Measurements from ENCODE around the gene OR4S1. TPM values are rescaled to one million over a fixed set of nuclear protein-coding genes. Genes with fewer than 3 reads are reported as not detected.

Gene OR4S1
- total and polyA plus RNA-seq, 2 donors (not counting 3 experiments of a cell fraction or from before 2014, with no cell fraction given) = not detected

- no peak for DNase-seq (ENCODE audit: low read depth, low spot score)
- BruUV-seq (replicated peaks) = no TSS peak
- Histone ChIP-seq H3K9me1 (replicated peaks; ENCODE audit: control insufficient read depth, extremely low read depth, insufficient read depth, low read length) (no peaks in the 10 kb centered on the region), H3K36me3 (ENCODE audit: control insufficient read depth in 2 of 2, extremely low read depth in 1 of 2, insufficient read depth in 2 of 2, low read length in 2 of 2) (no peaks in the 10 kb centered on the region), H3K27me3 (ENCODE audit: control insufficient read depth in 2 of 2, insufficient read depth in 2 of 2, low read length in 2 of 2) (no peaks in the 10 kb centered on the region), H4K20me1 (replicated peaks; ENCODE audit: control insufficient read depth, extremely low read depth, insufficient read depth, low read length) (no peaks in the 10 kb centered on the region), H3K4me1 (ENCODE audit: control insufficient read depth, extremely low read depth, insufficient read depth, low read length) (no peaks in the 10 kb centered on the region), H3K9me3 (replicated peaks; ENCODE audit: control insufficient read depth, insufficient read depth, low read length) (no peaks in the 10 kb centered on the region), H2AFZ (ENCODE audit: low read depth, low read length) (no peak overlapping the region), H3K9ac (replicated peaks; ENCODE audit: extremely low read depth, insufficient read depth, low read length) (no peak overlapping the region), H3K27ac (ENCODE audit: insufficient read depth, low read depth, low read length) (no peak overlapping the region), H3K4me3 (replicated peaks in 1 of 3; ENCODE audit: insufficient read depth in 1 of 3, low read depth in 1 of 3, low read length in 3 of 3) (no peak overlapping the region), H3K4me2 (ENCODE audit: insufficient read depth, low read length) (no peak overlapping the region), H3K79me2 (ENCODE audit: control insufficient read depth, insufficient read depth, low read length) (no peaks in the 10 kb centered on the region)
- TF ChIP-seq GATA2 (IDR thresholded peaks at IDR 0.05; ENCODE audit: insufficient read depth, insufficient read length, low read depth, low read length) (no peak), JUN (IDR thresholded peaks at IDR 0.05; ENCODE audit: borderline replicate concordance, insufficient read depth, insufficient read length, low read depth) (no peak), FOS (IDR thresholded peaks at IDR 0.05; ENCODE audit: borderline replicate concordance, insufficient read depth, low read length) (no peak), CTCF (IDR thresholded peaks at IDR 0.05; ENCODE audit: extremely low read depth in 1 of 2, insufficient read depth in 1 of 2, low read depth in 1 of 2, low read length in 2 of 2) (no peak)
- CTCF ChIA-PET = no interaction called here
- intact Hi-C loops (cut with micrococcal nuclease) = no loop called here
- dilution Hi-C loops (cut with MboI; ENCODE audit: extremely low pct_ligation_motif_present, low sequenced_read_pairs) = no loop called here
- POLR2A ChIA-PET = no interaction called here
- no peak for FAIRE-seq
Observed at GRCh38 chr11:48270621-48271020, 35.4 kb upstream of the OR4S1 start.

- intact Hi-C loops (cut with micrococcal nuclease) = no loop called here
- Histone ChIP-seq H3K27ac (ENCODE audit: insufficient read depth, low read depth, low read length) (no peak overlapping the region), H4K20me1 (replicated peaks; ENCODE audit: control insufficient read depth, extremely low read depth, insufficient read depth, low read length) (no peaks in the 10 kb centered on the region), H3K4me3 (replicated peaks in 1 of 3; ENCODE audit: insufficient read depth in 1 of 3, low read depth in 1 of 3, low read length in 3 of 3) (no peak overlapping the region), H2AFZ (ENCODE audit: low read depth, low read length) (no peak overlapping the region), H3K79me2 (ENCODE audit: control insufficient read depth, insufficient read depth, low read length) (no peaks in the 10 kb centered on the region), H3K9me3 (replicated peaks; ENCODE audit: control insufficient read depth, insufficient read depth, low read length) (no peaks in the 10 kb centered on the region), H3K9me1 (replicated peaks; ENCODE audit: control insufficient read depth, extremely low read depth, insufficient read depth, low read length) (no peaks in the 10 kb centered on the region), H3K27me3 (ENCODE audit: control insufficient read depth in 2 of 2, insufficient read depth in 2 of 2, low read length in 2 of 2) (no peaks in the 10 kb centered on the region), H3K9ac (replicated peaks; ENCODE audit: extremely low read depth, insufficient read depth, low read length) (no peak overlapping the region), H3K4me1 (ENCODE audit: control insufficient read depth, extremely low read depth, insufficient read depth, low read length) (no peaks in the 10 kb centered on the region), H3K36me3 (ENCODE audit: control insufficient read depth in 2 of 2, extremely low read depth in 1 of 2, insufficient read depth in 2 of 2, low read length in 2 of 2) (no peaks in the 10 kb centered on the region), H3K4me2 (ENCODE audit: insufficient read depth, low read length) (no peak overlapping the region)
- POLR2A ChIA-PET = no interaction called here
- CTCF ChIA-PET = no interaction called here
- FAIRE-seq (no peak), DNase-seq (ENCODE audit: low read depth, low spot score) (no peak)
- dilution Hi-C loops (cut with MboI; ENCODE audit: extremely low pct_ligation_motif_present, low sequenced_read_pairs) = no loop called here
- no TSS peak for BruUV-seq (replicated peaks)
- TF ChIP-seq FOS (IDR thresholded peaks at IDR 0.05; ENCODE audit: borderline replicate concordance, insufficient read depth, low read length) = no peak
Observed at GRCh38 chr11:48272606-48273005, 33.4 kb upstream of the OR4S1 start.

All from endothelial cell of umbilical vein (primary cell).